ENCODE measurements around the gene THY1. TPM values are rescaled to one million over a fixed set of nuclear protein-coding genes. Genes with fewer than 3 reads are reported as not detected.

Gene THY1
- total RNA-seq, 1 donor: 400 TPM

- no peaks in the 10 kb centered on the region for H4K20me1 ChIP-seq (ENCODE audit: insufficient read depth, low read length)
- no peaks in the 10 kb centered on the region for H3K79me2 ChIP-seq (ENCODE audit: insufficient read depth, low read length)
- no peak overlapping the region for H3K27ac ChIP-seq (ENCODE audit: low read depth, low read length)
- TF ChIP-seq CTCF (IDR thresholded peaks at IDR 0.05; ENCODE audit: extremely low read depth, low read depth, low read length): no peak
- H3K27me3 ChIP-seq (ENCODE audit: insufficient read depth, low read length): no peaks in the 10 kb centered on the region
- H3K36me3 ChIP-seq (ENCODE audit: insufficient read depth, low read length): no peaks in the 10 kb centered on the region
- H3K9me3 ChIP-seq (ENCODE audit: low read depth, low read length): no peaks in the 10 kb centered on the region
- DNase-seq (ENCODE audit: insufficient read length, low spot score, missing footprints): no peak
- no peak overlapping the region for H3K4me3 ChIP-seq (ENCODE audit: insufficient read depth, low read length)
- no peak overlapping the region for H2AFZ ChIP-seq (ENCODE audit: low read length)
- H3K4me1 ChIP-seq (ENCODE audit: insufficient read depth, low read length): no peaks in the 10 kb centered on the region
- H3K4me2 ChIP-seq (ENCODE audit: insufficient read depth, low read length): no peak overlapping the region
Observed at GRCh38 chr11:119453881-119454280, 30.9 kb upstream of the THY1 start.

- H3K4me2 ChIP-seq (ENCODE audit: insufficient read depth, low read length): no peak overlapping the region
- H3K79me2 ChIP-seq (ENCODE audit: insufficient read depth, low read length): no peaks in the 10 kb centered on the region
- no peaks in the 10 kb centered on the region for H4K20me1 ChIP-seq (ENCODE audit: insufficient read depth, low read length)
- no peak overlapping the region for H3K4me3 ChIP-seq (ENCODE audit: insufficient read depth, low read length)
- H3K9me3 ChIP-seq (ENCODE audit: low read depth, low read length): no peaks in the 10 kb centered on the region
- H3K27me3 ChIP-seq (ENCODE audit: insufficient read depth, low read length): no peaks in the 10 kb centered on the region
- H3K4me1 ChIP-seq (ENCODE audit: insufficient read depth, low read length): peaks cover under 1% of the 10 kb centered on the region
- DNase-seq (ENCODE audit: insufficient read length, low spot score, missing footprints): no peak
- TF ChIP-seq CTCF (IDR thresholded peaks at IDR 0.05; ENCODE audit: extremely low read depth, low read depth, low read length): no peak
- no peak overlapping the region for H3K27ac ChIP-seq (ENCODE audit: low read depth, low read length)
- no peaks in the 10 kb centered on the region for H3K36me3 ChIP-seq (ENCODE audit: insufficient read depth, low read length)
- H2AFZ ChIP-seq (ENCODE audit: low read length): peak overlapping the region; percentile 25
Observed at GRCh38 chr11:119450590-119451326, 27.8 kb upstream of the THY1 start.

GRCh38 chr11:119449498-119449897, 26.5 kb upstream of the THY1 start:
- Histone ChIP-seq H2AFZ (ENCODE audit: low read length) (no peak overlapping the region), H3K79me2 (ENCODE audit: insufficient read depth, low read length) (no peaks in the 10 kb centered on the region), H3K27me3 (ENCODE audit: insufficient read depth, low read length) (no peaks in the 10 kb centered on the region), H3K4me1 (ENCODE audit: insufficient read depth, low read length) (peaks cover 5% of the 10 kb centered on the region), H3K4me3 (ENCODE audit: insufficient read depth, low read length) (no peak overlapping the region), H3K4me2 (ENCODE audit: insufficient read depth, low read length) (no peak overlapping the region), H4K20me1 (ENCODE audit: insufficient read depth, low read length) (no peaks in the 10 kb centered on the region), H3K36me3 (ENCODE audit: insufficient read depth, low read length) (no peaks in the 10 kb centered on the region), H3K27ac (ENCODE audit: low read depth, low read length) (no peak overlapping the region), H3K9me3 (ENCODE audit: low read depth, low read length) (no peaks in the 10 kb centered on the region)
- DNase-seq (ENCODE audit: insufficient read length, low spot score, missing footprints): no peak
- no peak for TF ChIP-seq CTCF (IDR thresholded peaks at IDR 0.05; ENCODE audit: extremely low read depth, low read depth, low read length)

- Histone ChIP-seq H3K36me3 (ENCODE audit: insufficient read depth, low read length) (no peaks in the 10 kb centered on the region), H3K4me2 (ENCODE audit: insufficient read depth, low read length) (no peak overlapping the region), H3K79me2 (ENCODE audit: insufficient read depth, low read length) (no peaks in the 10 kb centered on the region), H2AFZ (ENCODE audit: low read length) (no peak overlapping the region), H3K4me1 (ENCODE audit: insufficient read depth, low read length) (peaks cover 5% of the 10 kb centered on the region), H3K4me3 (ENCODE audit: insufficient read depth, low read length) (no peak overlapping the region), H3K9me3 (ENCODE audit: low read depth, low read length) (no peaks in the 10 kb centered on the region), H4K20me1 (ENCODE audit: insufficient read depth, low read length) (no peaks in the 10 kb centered on the region), H3K27ac (ENCODE audit: low read depth, low read length) (no peak overlapping the region), H3K27me3 (ENCODE audit: insufficient read depth, low read length) (no peaks in the 10 kb centered on the region)
- TF ChIP-seq CTCF (IDR thresholded peaks at IDR 0.05; ENCODE audit: extremely low read depth, low read depth, low read length): no peak
- DNase-seq (ENCODE audit: insufficient read length, low spot score, missing footprints): no peak
Observed at GRCh38 chr11:119448380-119448779, 25.4 kb upstream of the THY1 start.
